Measurements from ENCODE around the gene NFU1.
"Not testable (repeated sequence)": the region's sequence is repeated elsewhere in the genome, so short reads cannot be mapped to it uniquely, and the experiment has no call there.

Gene NFU1

DNA sequence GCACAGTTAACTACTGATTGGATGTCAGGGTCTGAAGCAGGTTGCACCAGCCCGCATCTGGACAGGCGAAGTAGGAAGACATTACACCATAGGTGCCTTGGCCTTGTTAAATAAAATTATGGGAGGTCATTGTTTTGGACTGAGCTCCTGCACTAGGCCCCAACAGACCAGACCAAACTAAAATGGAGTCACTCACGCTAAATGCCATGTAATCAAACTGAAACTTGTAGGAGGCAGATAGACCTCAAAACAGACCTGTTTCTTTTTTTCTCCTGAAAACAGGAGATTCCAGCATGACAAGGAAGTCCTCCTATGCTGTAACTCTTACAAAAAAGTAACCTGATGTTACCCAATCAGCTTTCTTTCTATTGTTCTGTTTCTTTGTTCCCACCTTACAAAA lies 15.5 kb upstream of the NFU1 start:
- in situ Hi-C loops (cut with MboI; ENCODE audit: low sequenced_read_pairs) = no loop called here

DNA sequence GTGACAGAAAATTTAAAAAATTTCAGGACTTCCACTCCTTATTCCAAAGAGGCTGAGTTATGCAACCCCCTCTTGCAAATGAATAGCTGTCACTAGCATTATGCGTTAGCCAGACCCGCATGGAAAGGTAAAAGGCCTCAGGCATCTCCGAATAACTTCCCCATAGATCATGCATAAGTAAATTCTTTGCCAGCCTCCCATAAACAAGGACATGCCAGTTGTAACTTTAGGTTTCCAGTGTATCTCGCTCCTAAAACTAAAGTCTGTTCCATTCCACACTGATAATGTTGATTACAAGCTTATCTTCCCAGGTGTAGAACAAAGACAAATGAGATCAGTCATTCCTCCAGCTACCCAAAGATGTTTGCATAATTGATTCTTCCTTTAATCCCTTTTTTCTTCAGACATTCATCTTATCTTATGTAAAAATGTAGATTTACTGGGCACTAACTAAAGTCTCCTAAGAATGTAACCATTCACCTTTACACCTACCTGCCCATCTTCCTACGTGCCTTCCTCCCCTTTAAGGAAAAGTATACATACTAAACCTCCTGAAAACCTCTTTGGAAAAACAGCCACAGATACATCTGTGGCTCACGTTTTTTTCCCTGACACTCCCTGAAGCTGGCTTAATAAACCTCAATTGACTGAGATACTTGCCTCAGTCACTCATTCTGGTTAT lies 13.6 kb upstream of the NFU1 start:
- in situ Hi-C loops (cut with MboI; ENCODE audit: low sequenced_read_pairs) = no loop called here

DNA sequence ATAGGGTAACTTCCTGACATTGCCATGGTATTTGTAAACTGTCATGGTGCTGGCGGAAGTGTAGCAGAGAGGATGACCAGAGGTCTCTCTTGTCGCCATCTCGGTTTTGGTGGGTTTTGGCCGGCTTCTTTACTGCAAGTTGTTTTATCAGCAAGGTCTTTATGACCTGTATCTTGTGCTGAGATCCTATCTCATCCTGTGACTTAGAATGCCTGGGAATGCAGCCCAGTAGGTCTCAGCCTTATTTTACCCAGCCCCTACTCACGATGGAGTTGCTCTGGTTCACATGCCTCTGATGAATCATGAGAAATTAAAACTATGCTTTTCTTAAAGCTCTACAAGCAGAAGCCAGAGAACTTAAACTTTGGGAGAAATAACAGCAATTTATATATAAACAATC lies 12.7 kb upstream of the NFU1 start:
- in situ Hi-C loops (cut with MboI; ENCODE audit: low sequenced_read_pairs) = no loop called here

DNA sequence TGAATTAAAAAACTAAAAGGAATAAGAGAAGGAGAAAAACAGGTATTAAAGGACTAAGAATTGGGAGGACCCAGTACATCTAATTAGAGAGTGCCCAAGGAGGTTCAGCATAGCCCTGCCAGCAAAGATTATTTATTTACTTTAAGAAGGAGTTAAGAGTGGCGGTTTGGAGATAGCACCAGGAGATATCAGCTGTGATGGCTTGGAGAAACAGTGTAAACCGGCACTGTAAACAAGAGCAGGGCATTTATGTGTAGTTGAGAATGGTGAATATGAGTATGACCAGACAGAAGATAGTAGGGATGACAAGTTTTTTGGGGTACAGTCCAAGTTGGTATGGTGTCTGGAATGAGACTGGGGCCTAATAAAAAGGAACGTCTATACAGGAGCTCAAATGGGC lies 6.4 kb upstream of the NFU1 start:
- in situ Hi-C loops (cut with MboI; ENCODE audit: low sequenced_read_pairs) = not testable (repeated sequence)

DNA sequence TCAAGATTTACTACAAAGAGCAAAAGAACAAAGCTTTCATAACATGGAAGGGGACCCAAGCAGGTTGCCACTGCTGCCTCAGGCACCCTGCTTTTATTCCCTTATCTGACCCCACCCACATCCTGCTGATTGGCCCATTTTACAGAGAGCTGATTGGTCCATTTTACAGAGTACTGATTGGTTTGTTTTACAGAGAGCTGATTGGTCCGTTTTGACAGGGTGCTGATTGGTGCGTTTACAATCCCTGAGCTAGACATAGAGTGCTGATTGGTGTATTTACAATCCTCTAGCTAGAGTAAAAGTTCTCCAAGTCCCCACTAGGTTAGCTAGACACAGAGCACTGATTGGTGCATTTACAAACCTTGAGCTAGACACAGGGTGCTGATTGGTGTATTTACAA lies 2.3 kb upstream of the NFU1 start:
- in situ Hi-C loops (cut with MboI; ENCODE audit: low sequenced_read_pairs) = not testable (repeated sequence)

DNA sequence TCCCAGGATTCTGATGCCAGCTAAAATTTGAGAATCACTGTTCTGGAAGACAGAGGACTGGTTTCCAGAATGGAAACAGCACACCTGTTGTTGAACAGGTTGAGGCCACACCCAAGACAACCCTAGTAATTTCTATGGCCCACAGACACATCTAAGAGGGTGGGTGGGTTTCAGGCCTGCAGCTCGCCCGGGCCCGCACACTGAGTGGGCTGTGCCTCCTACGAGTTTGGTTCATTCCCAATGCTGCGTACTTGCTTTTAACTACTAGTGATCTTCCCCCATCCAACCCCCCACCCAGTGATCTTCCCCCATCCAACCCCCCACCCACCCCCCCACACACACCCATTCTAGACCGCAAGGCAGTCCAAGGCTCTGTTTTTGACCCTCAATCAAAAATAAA lies 1.3 kb upstream of the NFU1 start:
- in situ Hi-C loops (cut with MboI; ENCODE audit: low sequenced_read_pairs) = no loop called here

DNA sequence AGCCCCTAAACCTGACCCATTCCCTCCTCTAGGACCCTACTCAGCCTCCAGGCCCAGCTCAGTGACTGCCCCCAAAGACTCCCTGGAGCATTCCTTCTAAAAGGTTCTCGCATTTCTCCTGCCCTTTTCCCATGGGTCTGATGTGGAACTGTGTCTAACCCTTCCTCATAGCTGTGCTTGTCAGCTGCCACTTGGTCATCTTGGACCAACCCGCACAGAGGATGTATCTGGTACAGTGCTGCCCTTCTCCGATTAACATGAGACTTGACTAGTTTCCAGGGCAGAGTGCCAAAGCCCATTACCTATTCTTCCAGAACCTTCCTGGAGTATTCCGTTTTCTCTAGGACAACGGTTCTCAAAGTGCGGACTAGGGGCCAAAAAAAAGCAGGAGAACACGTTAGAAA lies 518 bp upstream of the NFU1 start:
- in situ Hi-C loops (cut with MboI; ENCODE audit: low sequenced_read_pairs) = no loop called here

DNA sequence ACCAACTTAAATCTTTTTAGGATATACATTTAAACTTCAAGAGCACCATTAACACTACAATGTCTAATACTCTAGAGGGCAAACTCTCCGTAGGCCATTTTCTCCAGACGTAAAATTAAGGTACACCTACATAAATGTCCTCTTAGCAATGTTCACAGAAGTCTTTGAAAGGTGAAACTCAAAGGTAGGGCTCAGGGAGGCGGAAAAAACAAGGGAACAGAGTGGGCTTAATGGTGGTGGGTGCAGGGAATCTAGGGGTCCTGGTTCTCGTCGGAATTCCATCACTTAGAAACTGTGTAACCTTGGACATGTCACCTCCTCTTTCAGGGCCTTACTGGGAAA lies 668 bp downstream of the NFU1 start:
- in situ Hi-C loops (cut with MboI; ENCODE audit: low sequenced_read_pairs) = no loop called here

DNA sequence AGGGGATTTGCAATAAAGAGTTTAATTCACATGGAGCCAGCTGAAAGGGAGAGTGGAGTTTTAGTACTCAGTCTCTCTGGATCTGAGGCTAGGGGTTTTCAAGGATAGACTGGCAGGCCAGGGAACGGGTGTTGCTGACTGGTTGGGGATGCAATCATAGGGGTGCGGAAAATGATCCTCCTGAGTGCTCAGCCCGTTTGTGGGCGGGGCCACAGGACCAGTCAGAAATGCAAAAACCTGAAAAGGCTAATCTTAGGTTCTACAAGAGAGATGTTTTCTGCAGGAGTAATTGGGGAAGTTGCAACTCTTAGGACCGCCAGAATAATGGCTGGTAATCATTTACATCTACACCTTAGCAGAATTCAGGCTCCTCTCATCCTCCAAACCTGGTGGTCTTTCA lies 2.5 kb downstream of the NFU1 start:
- in situ Hi-C loops (cut with MboI; ENCODE audit: low sequenced_read_pairs) = no loop called here

DNA sequence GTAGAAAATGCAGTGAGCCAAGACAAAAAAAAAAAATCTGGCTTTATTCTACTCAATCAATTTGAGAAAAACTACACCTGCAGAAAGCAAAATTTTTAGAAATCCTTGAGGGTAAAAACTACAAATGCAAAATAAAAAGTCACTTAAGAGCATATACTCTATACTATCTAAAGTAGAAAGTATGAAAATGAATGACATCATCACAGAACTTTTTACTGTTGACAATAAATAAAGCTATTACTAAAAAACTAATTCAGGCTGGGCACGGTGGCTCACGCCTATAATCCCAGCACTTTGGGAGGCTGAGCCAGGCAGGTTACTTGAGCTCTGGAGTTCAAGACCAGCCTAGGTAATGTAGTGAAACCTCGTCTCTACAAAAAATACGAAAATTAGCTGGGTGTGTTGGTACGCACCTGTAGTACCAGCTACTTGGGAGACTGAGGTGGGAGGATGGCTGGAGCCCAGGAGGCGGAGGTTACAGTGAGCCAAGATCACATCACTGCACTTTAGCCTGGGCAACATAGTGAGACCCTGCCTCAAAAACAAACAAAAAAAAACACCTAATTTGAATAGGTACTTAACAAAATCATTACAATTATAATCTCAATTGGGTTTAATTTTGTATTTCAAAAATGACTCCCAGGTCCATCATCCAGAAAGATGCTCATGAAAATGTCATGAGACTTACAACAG lies 7.6 kb downstream of the NFU1 start:
- in situ Hi-C loops (cut with MboI; ENCODE audit: low sequenced_read_pairs) = no loop called here

DNA sequence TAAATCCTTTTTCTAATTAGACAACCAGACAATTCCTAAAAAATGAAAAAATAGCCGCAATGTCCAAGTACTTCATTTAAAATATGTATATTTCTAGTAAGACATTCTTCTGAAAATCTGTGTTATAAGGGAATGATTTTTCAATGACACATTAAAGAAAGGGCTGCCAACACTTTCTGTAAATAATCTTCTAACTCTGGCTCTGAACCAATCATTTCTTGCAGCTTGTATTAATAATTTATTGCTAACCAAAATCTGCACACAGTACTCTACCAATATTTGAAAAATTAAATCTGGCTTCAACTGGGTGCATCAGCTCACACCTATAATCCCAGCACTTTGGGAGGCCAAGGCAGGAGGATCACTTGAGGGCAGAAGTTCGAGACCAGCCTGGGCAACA lies 8.3 kb downstream of the NFU1 start:
- in situ Hi-C loops (cut with MboI; ENCODE audit: low sequenced_read_pairs) = no loop called here

DNA sequence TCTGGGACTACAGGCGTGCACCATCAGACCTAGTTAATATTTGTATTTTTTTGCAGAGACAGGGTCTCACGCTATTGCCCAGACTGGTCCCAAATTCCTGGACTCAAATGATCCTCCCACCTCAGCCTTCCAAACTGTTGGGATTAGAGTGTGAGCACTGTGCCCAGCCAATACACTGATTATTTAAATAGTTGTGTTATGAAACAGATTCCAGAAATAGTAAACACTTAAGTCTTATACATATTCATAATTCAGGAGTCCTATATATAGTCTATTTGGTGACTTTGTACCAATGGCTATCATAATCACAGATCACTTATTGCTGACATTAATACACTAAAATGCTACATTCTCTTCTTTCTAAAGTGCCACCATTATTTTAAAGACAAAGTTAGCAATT lies 12.8 kb downstream of the NFU1 start:
- in situ Hi-C loops (cut with MboI; ENCODE audit: low sequenced_read_pairs) = no loop called here

DNA sequence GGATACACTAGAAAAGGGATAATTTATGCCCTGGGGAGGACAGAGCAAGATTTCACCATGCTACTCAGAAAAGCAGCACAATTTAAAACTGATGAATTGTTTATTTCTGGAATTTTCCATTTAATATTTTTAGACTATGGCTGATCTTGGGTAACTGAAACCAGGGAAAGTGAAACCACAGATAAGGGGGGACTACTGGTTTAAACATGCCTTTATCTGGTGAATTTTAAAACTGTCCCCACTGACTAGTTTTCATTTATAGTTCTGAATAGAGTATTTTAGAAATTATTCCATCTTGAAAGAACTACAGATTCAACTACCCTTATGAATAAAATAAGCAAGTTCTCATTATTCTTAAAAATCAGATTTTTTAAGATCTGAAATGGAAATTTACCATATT lies 15.0 kb downstream of the NFU1 start:
- in situ Hi-C loops (cut with MboI; ENCODE audit: low sequenced_read_pairs) = no loop called here

DNA sequence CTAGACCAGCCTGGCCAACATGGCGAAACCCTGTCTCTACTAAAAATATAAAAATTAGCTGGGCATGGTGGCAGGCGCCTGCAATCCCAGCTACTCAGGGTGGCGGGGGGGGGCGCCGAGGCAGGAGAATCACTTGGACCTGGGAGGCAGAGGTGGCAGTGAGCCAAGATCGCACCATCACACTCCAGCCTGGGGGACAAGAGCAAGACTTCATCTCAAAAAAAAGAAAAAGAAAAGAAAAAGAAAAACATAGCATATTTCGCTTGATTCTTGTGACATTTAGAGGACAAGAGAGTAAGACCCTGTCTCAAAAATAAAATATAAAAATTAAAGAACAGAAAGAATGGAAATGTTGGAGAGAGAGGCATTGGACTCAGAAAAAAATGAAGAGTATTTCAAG lies 18.1 kb downstream of the NFU1 start:
- in situ Hi-C loops (cut with MboI; ENCODE audit: low sequenced_read_pairs) = not testable (repeated sequence)

DNA sequence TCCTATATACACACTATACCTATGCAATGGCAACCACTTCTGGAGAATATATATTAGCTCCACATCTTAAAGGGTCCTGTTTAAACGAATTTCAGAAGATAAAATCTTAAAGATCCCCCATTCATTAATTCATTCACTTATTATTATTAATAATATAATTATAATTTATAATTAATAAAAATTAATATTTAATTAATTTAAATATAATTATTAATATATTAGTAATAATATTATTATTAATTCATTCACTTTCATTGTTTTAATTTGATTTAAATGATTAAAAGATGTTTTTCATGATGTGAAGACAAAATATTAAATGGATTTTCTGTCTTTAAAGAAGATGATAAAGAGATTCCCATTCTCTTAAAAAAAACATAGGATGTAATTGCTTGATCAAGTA lies 21.1 kb downstream of the NFU1 start:
- in situ Hi-C loops (cut with MboI; ENCODE audit: low sequenced_read_pairs) = no loop called here

DNA sequence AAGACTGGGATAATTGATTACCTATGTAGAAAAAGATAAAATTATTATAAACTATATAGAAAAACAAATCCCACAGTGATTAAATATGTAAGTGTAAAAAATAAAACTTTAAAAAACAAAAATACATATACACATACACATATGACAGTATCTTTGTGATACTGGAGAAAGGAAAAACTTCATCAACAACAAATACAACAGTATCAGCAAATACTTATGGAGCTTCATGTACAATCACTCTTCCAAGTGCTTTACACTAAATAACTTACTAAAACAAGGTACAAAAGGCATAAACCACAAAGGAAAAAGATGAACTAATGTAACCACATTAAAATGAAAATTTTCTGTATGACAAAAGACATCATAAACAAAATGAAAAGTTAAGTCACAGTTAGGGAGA lies 26.1 kb downstream of the NFU1 start:
- in situ Hi-C loops (cut with MboI; ENCODE audit: low sequenced_read_pairs) = no loop called here

DNA sequence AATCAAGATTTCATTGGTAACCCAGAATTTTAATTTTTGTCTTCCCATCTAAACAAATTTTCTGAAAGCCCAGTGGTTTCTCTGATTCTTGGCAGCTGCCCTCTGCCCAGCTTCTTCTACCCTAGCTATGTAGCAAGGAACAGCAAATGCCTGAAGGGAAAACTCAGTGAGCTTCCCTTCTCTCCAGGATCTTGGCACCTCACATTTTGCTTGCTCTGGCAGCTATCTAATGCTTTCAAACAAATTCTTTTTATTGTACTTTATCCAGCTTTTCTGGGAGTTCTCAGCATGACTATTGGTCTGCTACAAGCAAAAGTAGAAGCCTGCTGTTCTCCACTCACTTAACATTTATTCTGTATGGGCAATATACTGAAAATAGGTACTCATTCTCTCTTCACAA lies 31.9 kb downstream of the NFU1 start:
- in situ Hi-C loops (cut with MboI; ENCODE audit: low sequenced_read_pairs) = no loop called here

DNA sequence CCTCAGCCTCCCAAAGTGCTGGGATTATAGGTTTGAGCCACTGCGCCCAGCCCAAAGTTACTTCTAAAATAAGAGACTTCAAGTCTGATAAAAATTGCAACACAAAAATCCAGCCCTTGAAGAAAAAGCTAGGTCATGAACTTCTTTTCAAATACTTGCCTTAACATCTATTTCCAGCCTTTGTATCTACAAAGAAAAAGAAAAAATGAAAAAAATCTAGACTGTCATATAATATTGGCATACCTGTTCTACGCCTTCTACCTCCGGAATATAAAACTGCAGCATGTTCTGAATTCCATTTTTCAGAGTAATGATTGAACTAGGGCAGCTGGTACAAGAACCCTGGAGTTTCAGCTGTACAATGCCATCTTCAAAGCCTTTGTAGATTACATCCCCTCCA lies 37.1 kb downstream of the NFU1 start:
- in situ Hi-C loops (cut with MboI; ENCODE audit: low sequenced_read_pairs) = no loop called here

DNA sequence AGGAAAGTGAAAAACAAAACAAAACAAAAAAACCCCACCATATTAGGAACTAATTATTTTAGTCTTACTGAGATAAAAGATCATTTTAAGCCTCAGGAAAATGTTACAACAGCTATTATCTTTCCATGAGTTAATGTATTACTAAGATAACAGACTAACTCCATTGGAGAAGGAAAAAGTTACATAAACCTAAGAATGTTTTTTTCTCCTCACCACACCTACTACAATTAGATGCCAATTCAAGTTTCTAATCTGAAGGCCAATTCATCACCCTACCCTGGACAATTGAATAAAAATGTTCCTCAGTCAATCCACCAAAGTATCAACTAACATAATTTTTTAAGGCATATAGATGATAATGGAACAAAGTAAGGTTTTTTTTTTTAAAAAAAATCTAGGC lies 40.0 kb downstream of the NFU1 start:
- in situ Hi-C loops (cut with MboI; ENCODE audit: low sequenced_read_pairs) = no loop called here

DNA sequence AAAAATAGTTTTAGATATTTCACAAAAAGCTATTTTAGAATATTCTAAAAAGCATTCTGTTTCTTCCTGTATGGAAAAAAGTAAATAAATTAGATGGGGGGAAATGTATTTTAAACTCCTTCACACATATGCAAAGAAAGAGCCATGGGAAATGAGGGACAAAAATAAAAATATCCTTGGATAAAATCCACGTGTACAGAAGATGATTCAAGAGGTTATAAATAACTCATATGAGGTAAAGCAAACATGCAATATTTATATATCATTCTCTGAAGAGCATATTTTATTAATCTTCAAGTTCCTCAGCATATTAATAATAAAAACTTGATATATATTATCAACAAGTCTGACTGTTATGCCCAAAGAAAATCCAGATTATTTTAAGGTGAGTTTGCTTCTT lies 41.4 kb downstream of the NFU1 start:
- in situ Hi-C loops (cut with MboI; ENCODE audit: low sequenced_read_pairs) = no loop called here

DNA sequence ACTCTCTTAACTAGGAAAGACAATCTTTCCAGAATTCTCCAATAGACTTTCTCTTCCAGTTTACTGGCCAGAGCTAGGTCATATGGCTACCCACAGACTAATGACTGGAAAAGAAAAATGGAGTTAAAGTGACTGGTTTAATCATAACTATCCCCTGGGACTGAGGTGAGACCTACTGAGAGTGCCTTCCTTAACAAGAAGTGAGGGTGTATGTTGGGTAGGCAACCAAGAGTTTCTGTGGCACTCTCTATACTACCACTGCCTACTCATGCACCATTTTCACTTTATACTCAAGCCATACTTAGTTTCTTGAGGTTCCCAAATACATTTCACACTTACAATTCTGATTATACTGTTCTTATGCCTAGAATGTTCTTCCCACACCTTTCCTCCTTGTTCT lies 43.3 kb downstream of the NFU1 start:
- in situ Hi-C loops (cut with MboI; ENCODE audit: low sequenced_read_pairs) = no loop called here

DNA sequence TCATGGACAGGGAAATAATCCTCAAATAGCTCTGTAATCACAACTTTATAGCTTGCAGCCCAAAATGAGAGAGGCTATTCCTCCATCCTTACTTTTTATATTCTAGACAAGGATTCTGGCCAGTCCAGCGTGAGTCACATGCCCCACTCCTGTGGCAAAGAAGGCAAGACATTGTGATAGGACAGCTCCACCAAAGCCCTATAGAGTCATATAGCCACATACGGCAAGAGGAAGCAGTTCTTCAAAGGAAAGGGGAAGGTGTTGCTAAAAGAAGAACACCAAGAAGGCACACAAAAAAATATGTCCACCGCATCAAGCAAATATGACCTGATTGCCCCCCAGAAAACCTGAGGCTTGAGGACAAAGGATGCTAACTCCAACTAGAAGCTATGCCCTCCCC lies 46.8 kb downstream of the NFU1 start:
- in situ Hi-C loops (cut with MboI; ENCODE audit: low sequenced_read_pairs) = no loop called here

DNA sequence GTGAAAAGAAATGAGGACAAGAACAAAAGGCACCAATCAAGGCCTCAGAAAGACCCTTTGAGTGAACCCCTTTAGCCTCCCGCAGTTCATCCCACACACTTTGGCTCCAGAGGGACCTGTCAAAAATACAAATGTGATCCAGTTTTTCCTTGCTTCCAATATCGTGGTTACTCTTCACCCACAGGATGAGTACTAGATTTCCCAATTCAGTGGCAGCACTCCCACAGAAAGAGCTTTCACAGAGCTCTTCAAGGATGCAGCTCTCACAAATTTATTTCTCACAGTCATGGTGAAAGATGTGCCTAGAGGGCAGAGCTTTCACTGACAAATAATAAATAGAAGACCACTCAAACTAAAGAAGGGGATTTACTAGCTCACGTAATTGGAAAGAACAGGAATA lies 47.2 kb downstream of the NFU1 start:
- in situ Hi-C loops (cut with MboI; ENCODE audit: low sequenced_read_pairs) = no loop called here
